Measurements from ENCODE around the gene GDPD5.
"Not testable (repeated sequence)": the region's sequence is repeated elsewhere in the genome, so short reads cannot be mapped to it uniquely, and the experiment has no call there.

The GDPD5 gene

DNA sequence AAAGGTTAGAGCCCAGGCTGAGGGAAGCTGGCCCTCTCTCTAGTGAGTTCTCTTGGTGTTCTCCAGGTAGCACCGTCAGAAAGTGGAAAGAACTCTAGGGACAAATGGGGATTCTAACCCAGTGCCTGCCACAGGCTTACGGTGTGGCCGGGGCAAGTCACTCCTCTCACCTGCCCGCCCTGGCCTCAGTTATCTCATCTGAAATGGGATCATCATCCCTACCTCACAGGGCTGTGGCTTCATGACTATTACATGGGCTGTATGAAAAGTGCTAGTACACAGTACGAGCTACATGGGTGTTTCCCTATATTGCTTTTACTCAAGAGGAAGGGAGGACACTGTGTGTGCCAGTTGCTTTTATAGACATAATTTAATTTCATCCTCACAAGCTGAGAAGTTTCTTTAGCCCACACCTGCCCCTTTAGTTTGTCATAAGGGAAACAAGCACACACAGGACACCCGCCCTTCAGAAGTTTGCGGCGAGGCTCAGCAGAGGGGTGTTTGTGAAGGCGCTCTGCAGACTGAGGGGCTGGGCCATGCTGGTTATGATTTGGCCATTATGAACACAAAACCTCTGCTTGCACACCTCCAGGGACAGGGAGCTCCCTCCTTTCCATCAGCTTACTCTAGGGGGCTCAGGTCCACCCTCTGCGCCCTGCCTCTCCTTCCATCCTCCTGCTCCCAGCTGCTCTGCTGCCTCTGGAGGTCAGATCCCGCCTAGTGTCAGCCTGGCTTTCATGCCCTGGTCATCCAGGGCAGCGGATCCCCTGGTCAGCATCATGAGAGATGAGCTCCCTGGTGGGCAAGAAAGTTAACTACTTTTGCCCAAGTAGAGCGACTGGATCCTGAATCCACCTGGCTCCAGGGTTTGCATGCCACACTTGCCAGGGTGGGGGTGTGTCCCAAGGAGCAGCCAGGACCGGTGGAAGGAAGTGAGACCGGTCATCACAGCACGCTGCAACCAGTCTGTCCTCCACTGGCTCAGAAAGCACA, 93.9 kb downstream of the GDPD5 start:
- in situ Hi-C loops (cut with HindIII; ENCODE audit: low sequenced_read_pairs): no loop called here

DNA sequence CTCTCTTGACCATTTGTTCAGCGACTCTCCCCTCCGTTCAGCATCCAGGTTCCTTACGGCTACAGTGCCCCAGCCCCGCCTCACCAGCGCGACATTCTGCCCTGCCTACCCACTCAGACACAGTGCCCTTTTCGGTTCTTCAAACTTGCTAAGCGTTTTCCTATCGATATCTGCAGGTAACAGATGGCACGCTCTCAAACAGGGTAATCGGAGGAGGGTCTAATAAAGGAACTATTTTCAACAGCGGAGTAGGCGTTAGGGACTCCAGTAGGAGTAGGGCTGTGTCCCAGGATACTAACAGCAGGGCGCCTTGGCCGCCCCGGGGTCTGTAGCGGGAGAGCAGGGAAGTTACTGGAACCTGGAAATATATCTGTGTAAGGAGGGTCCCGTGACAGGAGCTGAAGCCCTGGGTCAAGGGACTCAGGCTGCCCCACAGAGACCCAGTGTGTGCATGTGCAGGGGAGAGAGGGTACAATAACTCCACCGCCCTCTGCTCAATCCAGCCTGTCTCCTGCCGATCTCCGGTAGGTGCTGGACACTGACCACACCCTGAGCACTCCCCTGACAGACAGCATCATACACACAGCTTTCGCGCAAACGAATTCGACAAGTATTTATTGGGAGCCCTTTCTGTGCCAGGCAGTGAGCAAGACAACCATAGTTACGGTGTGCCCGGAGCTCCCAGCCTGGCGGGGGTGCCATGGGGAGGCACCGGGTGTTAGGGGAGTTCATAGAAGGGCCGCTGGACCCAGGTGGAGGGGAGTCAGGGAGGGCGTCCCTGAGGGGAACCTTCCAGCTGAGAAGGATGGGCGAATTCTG, 94.8 kb downstream of the GDPD5 start:
- in situ Hi-C loops (cut with HindIII; ENCODE audit: low sequenced_read_pairs): no loop called here

DNA sequence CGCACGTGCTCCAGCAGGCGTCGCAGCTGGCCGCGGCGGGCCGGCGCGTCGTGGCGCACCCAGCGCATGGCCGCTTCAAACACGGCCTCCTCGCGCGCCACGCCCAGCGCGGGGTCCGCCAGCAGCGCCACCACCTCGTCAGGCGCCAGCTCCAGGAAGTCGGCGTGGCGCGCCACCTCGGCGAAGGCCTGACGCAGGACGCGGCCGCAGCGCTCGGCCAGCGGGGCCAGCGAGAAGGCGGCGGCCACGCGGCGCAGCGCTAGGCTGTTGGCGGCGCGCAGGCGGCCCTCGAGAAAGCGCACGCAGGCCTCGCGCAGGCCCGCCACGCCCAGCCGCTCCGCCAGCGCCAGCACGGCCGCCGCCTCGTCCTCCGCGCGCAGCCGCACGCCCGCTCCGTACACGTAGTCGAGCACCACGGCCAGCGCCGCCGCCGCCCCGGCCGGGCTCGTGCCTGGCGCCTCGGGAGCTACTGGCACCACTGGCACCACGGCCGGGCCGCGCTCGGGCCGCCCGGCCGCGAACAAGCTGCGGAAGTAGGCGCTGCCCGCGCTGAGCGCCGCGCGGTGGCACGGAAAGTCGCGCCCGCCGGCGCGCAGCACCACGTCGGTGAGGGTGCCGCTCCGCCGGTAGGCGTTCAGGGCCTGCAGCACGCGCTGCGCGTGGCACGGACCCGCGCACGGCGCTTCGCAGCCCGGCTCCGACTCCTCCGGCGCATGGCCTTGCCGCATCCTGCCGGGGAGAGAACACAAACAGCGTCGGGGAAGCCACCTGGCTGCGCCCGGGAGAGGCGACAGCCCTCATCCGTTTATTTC, 95.6 kb downstream of the GDPD5 start:
- in situ Hi-C loops (cut with HindIII; ENCODE audit: low sequenced_read_pairs): no loop called here

DNA sequence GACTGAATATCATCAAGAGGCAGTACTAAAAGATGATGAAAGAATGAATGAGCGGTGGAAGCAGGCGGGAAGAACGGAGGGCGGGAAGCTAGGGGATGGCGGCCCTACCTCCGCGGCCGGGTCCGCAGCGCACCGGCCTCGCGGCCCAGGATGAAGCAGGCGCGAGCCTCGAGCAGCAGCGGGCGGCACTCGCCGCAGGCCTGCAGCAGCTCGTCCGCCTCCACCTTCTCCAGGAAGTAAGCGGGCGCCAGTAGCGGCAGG, 96.2 kb downstream of the GDPD5 start:
- in situ Hi-C loops (cut with HindIII; ENCODE audit: low sequenced_read_pairs): no loop called here

DNA sequence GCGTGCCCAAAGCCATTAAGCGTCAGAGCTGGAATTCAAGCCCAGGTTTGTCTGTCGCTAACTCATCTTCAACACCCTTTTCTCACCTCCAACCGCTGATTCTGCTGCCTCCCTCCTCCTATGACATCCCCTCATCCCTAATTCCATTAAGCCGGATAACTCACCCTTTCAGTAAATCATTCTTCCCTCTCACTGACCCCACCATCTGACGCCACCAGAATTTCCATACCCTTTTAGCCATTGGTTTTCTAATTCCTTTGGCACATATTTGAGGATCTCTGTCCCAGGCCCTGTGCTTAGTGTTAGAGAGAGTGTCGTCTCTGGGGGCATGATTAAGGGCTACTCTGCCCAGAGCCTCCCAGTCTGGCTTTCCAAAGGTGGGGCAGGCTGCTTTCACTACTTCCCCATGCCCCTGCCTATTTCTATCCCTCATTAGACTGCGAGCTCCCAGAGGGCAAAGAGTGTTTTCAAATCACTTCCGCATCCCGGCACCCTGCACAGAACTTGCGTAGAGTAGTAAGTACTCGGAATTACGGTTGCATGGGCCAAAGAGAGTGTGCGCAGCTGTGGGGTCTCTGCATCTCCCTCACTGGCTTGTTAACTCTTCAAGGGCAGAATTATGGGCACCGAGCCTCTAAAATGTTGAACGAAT, 96.6 kb downstream of the GDPD5 start:
- in situ Hi-C loops (cut with HindIII; ENCODE audit: low sequenced_read_pairs): no loop called here

DNA sequence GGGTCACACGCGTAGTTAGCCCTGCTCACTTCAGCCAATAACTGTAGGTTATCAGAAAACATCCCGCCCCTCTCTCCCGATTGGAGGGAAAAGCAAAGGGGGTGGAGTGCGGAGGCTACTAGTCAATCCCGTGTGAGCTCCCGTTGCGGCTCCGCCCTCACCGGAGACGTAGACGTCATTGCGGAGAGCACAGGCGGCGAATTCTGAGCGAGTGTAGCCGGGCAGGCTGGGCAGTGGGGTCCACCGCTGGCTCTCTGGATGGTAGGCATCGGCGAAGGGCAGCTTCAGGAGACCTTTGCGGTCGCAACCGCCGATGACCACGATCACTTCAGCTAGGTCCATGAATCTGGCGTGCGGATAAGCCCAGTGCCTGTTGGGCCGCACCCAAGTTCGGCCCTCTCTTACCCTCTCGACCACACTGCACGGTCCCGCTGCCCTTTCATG, 97.4 kb downstream of the GDPD5 start:
- in situ Hi-C loops (cut with HindIII; ENCODE audit: low sequenced_read_pairs): no loop called here

DNA sequence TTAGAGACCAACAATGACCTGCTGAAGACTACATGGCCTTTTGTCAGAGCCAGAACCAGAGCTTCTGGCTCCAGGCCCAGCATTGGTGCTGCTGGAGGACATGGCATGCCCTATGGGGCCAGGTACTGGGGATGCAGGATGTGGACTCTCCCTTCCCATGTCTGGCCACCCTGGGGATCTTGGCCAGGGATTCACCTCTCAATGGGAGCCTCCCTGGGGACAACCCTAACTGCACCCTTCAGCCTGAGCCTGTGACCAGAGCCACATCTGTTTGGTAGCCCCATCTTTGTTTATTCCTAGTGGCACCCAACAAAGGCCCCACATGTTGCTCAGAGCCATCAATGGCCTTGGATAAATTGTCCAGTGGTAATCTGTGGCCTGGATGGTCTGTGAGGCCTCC, 98.6 kb downstream of the GDPD5 start:
- in situ Hi-C loops (cut with HindIII; ENCODE audit: low sequenced_read_pairs): no loop called here

DNA sequence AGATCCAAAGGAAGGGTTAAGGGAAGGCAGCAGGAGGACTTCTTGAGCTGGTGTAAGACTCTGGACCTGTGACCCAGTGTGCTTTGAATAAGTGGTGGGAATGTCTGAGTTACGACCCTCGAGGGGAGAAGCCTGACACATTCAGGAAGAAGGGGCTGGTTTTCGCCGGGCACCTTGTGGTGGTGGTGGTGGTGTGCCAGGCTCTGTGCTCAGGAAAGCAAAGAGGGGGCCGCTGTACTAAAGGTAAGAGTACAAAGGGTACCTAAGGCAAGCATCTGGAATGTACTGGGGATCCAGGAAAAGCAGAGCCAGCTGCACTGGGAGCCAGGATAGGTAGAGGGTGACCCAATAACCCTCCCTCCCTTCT, 99.0 kb downstream of the GDPD5 start:
- in situ Hi-C loops (cut with HindIII; ENCODE audit: low sequenced_read_pairs): no loop called here

DNA sequence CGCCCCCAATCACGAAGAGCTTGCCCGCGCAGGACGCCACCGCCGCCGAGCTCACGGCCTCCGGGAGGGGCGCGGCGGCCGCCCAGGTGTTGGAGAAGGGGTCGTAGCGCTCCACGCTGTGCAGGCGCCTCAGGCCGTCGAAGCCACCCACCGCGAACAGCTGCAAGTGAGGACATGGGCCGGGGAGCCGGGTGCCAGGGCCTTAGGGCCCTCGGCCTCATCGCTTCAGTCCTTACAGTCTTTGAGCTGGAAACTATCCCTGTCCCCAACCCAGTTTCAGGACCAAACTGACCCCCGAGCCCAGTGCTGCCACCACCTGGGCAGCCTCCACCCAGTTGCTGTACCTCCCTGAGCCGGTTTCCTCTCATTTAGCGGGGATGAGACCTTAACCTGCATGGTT, 100.3 kb downstream of the GDPD5 start:
- in situ Hi-C loops (cut with HindIII; ENCODE audit: low sequenced_read_pairs): no loop called here

DNA sequence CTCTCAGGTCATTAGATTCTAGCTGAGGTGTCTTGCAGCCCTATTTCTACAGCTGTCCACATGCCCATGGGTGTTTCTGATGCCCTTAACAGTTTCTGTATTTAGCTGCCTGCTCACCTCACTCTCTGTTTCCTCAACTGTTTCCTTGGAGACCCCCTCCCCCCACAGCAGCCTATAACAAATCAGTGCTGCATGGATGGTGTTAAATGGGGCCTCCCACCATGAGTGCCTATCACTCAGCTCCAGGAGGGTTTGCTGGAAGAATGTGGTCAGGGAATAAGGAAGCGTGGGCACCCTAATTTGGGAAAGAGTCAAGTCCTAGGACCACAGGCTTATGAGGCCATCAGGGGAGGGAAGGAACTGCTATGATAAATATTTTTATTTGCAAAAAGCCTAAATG, 101.3 kb downstream of the GDPD5 start:
- in situ Hi-C loops (cut with HindIII; ENCODE audit: low sequenced_read_pairs): no loop called here

DNA sequence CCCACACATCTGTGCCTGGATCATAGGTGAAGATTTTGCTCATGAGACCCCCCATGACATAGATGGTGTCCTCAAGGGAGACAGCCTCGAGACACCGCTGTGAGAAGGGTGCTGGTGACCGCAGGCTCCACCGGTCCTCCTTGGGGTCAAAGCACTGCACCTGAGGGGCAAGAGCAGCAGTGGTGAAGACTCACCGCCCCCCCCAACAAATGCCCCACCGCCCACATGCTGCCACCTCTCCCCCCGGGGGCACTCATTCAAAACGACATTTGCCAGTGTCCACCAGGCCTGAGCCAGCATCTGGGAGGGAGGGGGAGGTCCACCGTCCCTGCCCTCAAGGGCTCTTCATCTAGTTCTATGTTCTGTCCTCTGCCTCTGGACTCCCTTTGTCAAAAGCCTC, 102.0 kb downstream of the GDPD5 start:
- in situ Hi-C loops (cut with HindIII; ENCODE audit: low sequenced_read_pairs): no loop called here

DNA sequence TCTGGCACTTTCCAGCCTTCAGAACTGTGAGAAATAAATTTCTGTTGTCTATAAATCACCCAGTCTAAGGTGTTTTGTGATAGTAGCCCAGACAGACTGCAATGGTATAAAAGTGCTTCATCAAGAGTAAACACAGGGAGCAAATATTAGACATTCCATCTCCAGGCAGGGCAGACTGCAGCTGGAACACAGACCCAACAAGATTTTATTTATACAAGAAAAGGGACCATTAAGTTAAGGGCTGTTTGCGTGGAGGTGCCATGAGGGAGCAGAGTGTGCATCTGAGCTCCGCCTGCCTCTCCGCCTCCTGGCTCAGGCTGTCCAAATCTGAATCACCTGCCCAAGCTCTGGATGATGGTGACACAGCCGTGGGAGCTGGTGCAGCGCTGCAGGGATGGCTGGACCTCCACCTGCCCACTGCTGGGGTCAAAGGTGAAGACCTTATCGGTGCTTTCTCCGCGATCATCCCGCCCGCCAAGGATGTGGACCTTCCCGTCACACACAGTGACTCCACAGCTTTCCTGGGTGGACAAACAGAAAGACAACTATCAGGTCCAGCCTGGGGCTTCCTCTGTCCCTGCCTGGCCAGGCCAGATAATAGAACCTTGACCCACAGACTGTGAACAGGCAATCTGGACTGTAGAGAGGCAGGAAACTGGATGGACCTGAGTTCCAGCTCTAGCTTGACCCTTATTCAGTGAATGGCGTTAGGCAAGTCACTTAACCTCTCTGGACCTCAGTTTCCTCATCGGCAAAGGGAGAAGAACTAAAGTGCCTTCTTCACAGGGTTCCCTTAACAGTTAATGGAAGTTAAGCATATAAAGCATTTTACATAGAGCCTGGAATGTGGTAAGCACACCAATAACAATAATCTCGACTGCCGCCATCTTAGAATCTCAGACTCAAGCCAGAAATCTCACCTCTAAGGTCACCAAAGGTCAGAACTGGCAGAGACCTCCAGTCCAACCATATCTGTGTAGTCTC, 103.2 kb downstream of the GDPD5 start:
- in situ Hi-C loops (cut with HindIII; ENCODE audit: low sequenced_read_pairs): no loop called here

DNA sequence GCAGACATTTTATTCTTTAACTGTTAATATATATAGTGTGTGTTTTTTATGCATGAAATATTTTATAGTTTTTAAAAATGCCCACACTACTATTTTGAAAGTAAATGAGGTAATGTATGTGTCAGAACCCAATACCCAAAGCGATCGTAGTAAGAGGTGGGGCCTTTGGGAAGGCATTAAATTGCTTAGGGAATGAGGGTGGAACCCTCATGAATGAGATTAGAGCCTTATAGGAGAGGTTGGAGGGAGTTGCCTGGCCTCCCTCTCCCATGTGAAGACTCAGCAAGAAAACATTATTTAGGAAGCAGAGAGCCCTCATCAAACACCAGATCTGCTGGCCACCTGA, 103.9 kb downstream of the GDPD5 start:
- in situ Hi-C loops (cut with HindIII; ENCODE audit: low sequenced_read_pairs): no loop called here

DNA sequence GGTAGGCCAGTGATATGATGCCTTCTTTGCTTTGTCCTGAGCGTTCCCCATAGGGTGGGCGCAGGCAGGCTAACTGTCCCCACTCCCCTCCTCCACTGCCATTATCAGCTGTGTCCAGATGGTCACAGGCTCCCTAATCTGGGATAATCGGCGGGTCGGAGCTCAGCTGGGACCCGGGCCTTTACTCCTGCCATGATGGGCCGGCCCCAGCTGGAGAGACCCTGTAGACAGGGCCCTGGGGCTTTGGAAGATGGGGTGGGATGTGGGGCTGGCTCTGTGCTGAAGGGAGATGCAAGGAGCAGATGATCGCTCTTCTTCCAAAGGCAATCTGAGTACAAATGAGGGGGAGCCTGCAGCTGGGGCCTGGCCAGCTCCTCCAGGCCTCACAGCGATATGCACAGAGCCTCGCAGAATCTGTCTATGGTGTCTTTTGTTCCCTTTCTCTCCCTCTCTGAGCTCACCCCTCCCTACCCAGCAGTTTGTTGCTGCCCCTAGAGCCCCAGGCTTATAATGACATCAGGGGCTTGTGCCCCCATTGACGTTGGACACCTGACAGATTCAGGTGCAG, 104.6 kb downstream of the GDPD5 start:
- in situ Hi-C loops (cut with HindIII; ENCODE audit: low sequenced_read_pairs): no loop called here

DNA sequence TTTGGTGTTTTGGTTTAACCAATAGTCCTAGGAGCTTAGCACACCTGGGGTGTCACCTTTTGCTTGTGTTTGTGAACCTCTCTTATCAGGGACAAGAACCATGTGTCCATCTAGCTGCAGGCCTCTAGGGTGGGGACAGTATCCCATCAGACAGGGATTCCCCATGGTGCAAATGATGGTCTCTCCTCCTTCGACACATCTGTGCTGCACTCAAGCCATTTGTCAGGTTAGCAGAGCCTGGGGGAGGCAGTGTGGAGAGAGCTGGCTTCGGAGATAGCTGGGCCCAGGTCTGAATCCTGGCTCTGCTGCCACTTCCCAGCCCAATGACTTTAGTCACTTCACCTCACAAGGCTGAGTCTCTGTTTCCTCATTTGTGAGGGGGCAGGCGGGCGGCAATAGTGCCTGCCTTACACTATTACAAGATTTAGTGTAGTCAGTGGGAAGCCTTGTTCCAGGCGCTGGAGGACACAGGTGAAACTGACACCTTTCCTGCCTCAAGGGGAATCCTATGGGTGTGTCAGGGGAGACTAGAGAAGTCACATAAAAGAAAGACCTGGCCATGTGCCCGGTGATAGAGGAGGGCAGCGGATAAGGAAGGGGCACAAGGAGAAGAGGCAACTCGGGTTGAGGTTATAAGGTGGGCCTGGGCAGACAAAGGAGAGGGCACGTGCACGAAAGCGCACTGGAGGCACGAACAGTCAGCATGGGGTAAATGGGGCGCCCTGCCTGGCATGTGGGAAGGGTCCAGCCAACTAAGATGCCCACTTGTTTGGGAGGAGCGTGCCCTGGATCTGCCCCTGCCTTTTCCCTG, 105.3 kb downstream of the GDPD5 start:
- in situ Hi-C loops (cut with HindIII; ENCODE audit: low sequenced_read_pairs): no loop called here

DNA sequence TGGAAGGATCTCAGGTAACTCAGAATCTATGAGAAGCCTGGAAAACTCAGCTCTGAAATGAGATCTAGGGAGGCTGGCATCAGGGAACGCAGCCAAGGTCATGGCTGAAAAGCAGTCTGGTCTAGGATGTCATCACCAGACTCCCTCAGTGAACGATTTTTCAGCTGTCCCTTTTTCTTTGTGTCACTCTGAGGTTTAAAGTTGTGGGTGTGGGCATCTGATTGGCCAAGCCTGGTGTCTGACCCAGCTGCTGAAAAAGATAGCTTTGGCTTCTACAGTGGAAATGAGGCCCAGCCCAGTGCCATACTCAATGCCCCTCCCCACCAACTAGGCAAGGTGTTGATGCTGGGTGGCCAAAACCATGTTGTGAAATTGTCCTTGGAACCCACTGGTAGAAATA, 111.9 kb downstream of the GDPD5 start:
- in situ Hi-C loops (cut with HindIII; ENCODE audit: low sequenced_read_pairs): no loop called here

DNA sequence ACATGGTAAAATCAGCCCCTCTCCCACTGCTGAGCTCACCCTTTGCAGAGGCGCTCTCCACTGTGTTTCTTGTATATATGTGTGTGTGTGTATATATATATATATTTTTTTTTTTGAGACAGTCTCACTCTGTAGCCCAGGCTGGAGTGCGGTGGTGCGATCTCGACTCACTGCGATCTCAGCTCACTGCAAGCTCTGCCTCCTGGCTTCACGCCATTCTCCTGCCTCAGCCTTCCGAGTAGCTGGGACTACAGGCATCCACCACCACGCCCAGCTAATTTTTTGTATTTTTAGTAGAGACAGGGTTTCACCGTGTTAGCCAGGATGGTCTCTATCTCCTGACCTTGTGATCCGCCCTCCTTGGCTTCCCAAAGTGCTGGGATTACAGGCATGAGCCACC, 112.6 kb downstream of the GDPD5 start:
- in situ Hi-C loops (cut with HindIII; ENCODE audit: low sequenced_read_pairs): not testable (repeated sequence)

DNA sequence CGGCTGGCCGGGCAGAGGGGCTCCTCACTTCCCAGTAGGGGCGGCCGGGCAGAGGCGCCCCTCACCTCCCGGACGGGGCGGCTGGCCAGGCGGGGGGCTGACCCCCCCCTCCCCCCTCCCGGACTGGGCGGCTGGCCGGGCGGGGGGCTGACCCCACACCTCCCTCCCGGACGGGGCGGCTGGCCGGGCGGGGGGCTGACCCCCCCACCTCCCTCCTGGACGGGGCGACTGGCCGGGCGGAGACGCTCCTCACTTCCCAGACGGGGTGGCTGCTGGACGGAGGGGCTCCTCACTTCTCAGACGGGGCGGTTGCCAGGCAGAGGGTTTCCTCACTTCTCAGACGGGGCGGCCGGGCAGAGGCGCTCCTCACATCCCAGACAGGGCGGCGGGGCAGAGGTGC, 115.8 kb downstream of the GDPD5 start:
- in situ Hi-C loops (cut with HindIII; ENCODE audit: low sequenced_read_pairs): not testable (repeated sequence)

DNA sequence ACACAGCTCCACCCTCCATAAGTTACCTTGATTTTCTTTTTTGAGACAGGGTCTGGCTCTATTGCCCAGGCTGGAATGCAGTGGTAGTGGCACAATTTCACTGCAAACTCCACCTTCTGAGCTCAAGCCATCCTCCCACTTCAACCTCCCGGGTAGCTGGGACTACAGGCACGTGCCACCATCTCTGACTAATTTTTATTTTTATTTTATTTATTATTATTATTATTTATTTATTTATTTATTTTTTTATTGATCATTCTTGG, 116.9 kb downstream of the GDPD5 start:
- in situ Hi-C loops (cut with HindIII; ENCODE audit: low sequenced_read_pairs): no loop called here
